Endothelial cell of umbilical vein (primary cell): ENCODE measurements around the gene COL4A1. TPM values are rescaled to one million over a fixed set of nuclear protein-coding genes. Genes with fewer than 3 reads are reported as not detected.

Source experiments
- BruUV-seq: library from RNA; stranded (reverse); fragments of 400-500 nt; replicated peaks from 2 replicates; lab custom pipeline; 2021; lab: Mats Ljungman, UMichigan
- CTCF ChIA-PET: fragments of 300-600, 350-600 bp; sonication (Branson Sonifier 250); formaldehyde crosslinking; loops from one replicate; lab custom pipeline; 2021; ENCODE audit warnings: antibody characterized with exemption, inconsistent platforms; lab: Charles Lee
- POLR2A ChIA-PET: fragments of 300-600, 350-600 bp; sonication (Branson Sonifier 250); formaldehyde crosslinking; loops from one replicate; lab custom pipeline; 2021; ENCODE audit warnings: antibody characterized with exemption, inconsistent platforms; lab: Charles Lee
- DNase-seq: peaks from one replicate; pipeline ENCODE4 v3.0.0-alpha.2; 2011; ENCODE audit warnings: low read depth, low spot score
- FAIRE-seq: peaks from 2 replicates; lab custom pipeline; 2011; peaks lifted over from hg19 to GRCh38; lab: Jason Lieb, UNC
- H2AFZ ChIP-seq: 2 replicates; pipeline ENCODE4 v1.6.0; 2012; ENCODE audit warnings: low read depth, low read length, control low read depth, inconsistent platforms
- H3K27ac ChIP-seq: 2 replicates; pipeline ENCODE4 v1.5.1; 2011; ENCODE audit warnings: low read depth, mild to moderate bottlenecking, control low read depth, low read length, moderate library complexity; ENCODE audit not compliant: insufficient read depth
- H3K27me3 ChIP-seq, 2 experiments: 2 replicates each; pipeline versions ENCODE4 v1.6.0 to v1.6.1; 2011; ENCODE audit warnings: low read length in 2 of 2, mixed read lengths in 1 of 2; ENCODE audit not compliant: control insufficient read depth in 2 of 2, insufficient read depth in 2 of 2
- H3K36me3 ChIP-seq, 2 experiments: 2 replicates in 1 of 2; 3 replicates in 1 of 2; pipeline ENCODE4 v1.5.1; 2011; ENCODE audit warnings: low read length in 2 of 2, mild to moderate bottlenecking in 1 of 2, moderate library complexity in 1 of 2; ENCODE audit not compliant: control insufficient read depth in 2 of 2, insufficient read depth in 2 of 2; ENCODE audit errors: extremely low read depth in 1 of 2
- H3K4me1 ChIP-seq: 3 replicates; pipeline ENCODE4 v1.5.1; 2011; ENCODE audit warnings: mild to moderate bottlenecking, low read length; ENCODE audit not compliant: control insufficient read depth, insufficient read depth; ENCODE audit errors: extremely low read depth
- H3K4me2 ChIP-seq: 2 replicates; pipeline ENCODE4 v1.6.1; 2011; ENCODE audit warnings: low read length, control low read depth, mixed read lengths; ENCODE audit not compliant: insufficient read depth
- H3K4me3 ChIP-seq, 3 experiments: fragments of 200-600 bp in 1 of 3; sonication (generic), shearing (Covaris generic) in 1 of 3; replicated peaks in 1 of 3; 2 replicates each; pipeline ENCODE4 v1.5.1; 2011 to 2016; ENCODE audit warnings: control low read depth in 3 of 3, low read length in 3 of 3, mild to moderate bottlenecking in 2 of 3, inconsistent platforms in 1 of 3, low read depth in 1 of 3, moderate library complexity in 1 of 3; ENCODE audit not compliant: insufficient read depth in 1 of 3
- H3K79me2 ChIP-seq: 2 replicates; pipeline ENCODE4 v1.6.0; 2012; ENCODE audit warnings: low read length, inconsistent platforms; ENCODE audit not compliant: control insufficient read depth, insufficient read depth
- H3K9ac ChIP-seq: replicated peaks from 2 replicates; pipeline ENCODE3; 2011; ENCODE audit warnings: low read length, control low read depth; ENCODE audit not compliant: insufficient read depth; ENCODE audit errors: extremely low read depth
- H3K9me1 ChIP-seq: replicated peaks from 3 replicates; pipeline ENCODE4 v1.6.0; 2011; ENCODE audit warnings: mild to moderate bottlenecking, low read length; ENCODE audit not compliant: control insufficient read depth, insufficient read depth; ENCODE audit errors: extremely low read depth
- H3K9me3 ChIP-seq: replicated peaks from 2 replicates; pipeline ENCODE4 v1.5.1; 2012; ENCODE audit warnings: low read length, inconsistent platforms; ENCODE audit not compliant: control insufficient read depth, insufficient read depth
- H4K20me1 ChIP-seq: replicated peaks from 2 replicates; pipeline ENCODE3; 2011; ENCODE audit warnings: mild to moderate bottlenecking, low read length; ENCODE audit not compliant: control insufficient read depth, insufficient read depth; ENCODE audit errors: extremely low read depth
- EZH2 ChIP-seq: IDR thresholded peaks from 2 replicates; pipeline ENCODE4 v1.6.1; 2012; ENCODE audit warnings: borderline replicate concordance, low read depth, mild to moderate bottlenecking, moderate library complexity, low read length, inconsistent platforms; ENCODE audit not compliant: severe bottlenecking
- FOS ChIP-seq: IDR thresholded peaks from 2 replicates; pipeline ENCODE4 v1.6.1; 2011; ENCODE audit warnings: mild to moderate bottlenecking, low read length, moderate library complexity, borderline replicate concordance; ENCODE audit not compliant: insufficient read depth
- GATA2 ChIP-seq: IDR thresholded peaks from 2 replicates; pipeline ENCODE4 v1.7.0; 2011; ENCODE audit warnings: low read depth, mild to moderate bottlenecking, moderate library complexity, mixed read lengths, low read length; ENCODE audit not compliant: insufficient read length, insufficient read depth
- JUN ChIP-seq: IDR thresholded peaks from 2 replicates; pipeline ENCODE4 v1.6.1; 2011; ENCODE audit warnings: borderline replicate concordance, low read depth; ENCODE audit not compliant: insufficient read length, insufficient read depth
- MYC ChIP-seq: IDR thresholded peaks from one replicate; pipeline ENCODE4 v1.6.1; 2011; ENCODE audit warnings: mild to moderate bottlenecking, low read depth, low read length
- POLR2A ChIP-seq: IDR thresholded peaks from 2 replicates; pipeline ENCODE4 v1.6.1; 2012; ENCODE audit warnings: low read depth, mild to moderate bottlenecking, control low read depth, low read length
- POLR2AphosphoS5 ChIP-seq: IDR thresholded peaks from 2 replicates; pipeline ENCODE4 v1.6.1; 2012; ENCODE audit warnings: low read depth, mild to moderate bottlenecking, control low read depth, low read length, moderate library complexity; ENCODE audit not compliant: insufficient read depth
- dilution Hi-C: fragments of 300-500 bp; cut with MboI; formaldehyde crosslinking; loops from one replicate; pipeline ENCODE4 v1.15.0; 2019; ENCODE audit warnings: low sequenced_read_pairs; ENCODE audit not compliant: extremely low pct_ligation_motif_present
- intact Hi-C: fragments of 100-400 bp; cut with micrococcal nuclease; formaldehyde crosslinking; loops from one replicate; pipeline ENCODE4 v1.10.0; 2022
- polyA plus RNA-seq, 4 experiments: library from polyadenylated mRNA; depleted of rRNA in 3 of 4; stranded (reverse) in 3 of 4; unstranded in 1 of 4; fragments of >200 nt; gene quantifications; 2 replicates each; pipeline versions ENCODE4 v1.2.1 to v1.2.3, GENCODE V29; 2011 to 2012; ENCODE audit warnings: missing spikeins in 1 of 4
- total RNA-seq: library from RNA; stranded (reverse); gene quantifications from 2 replicates; pipeline ENCODE4 v1.2.3, GENCODE V29; 2021
- TF ChIP-seq, protein P1 (sequence below), 2 donors: IDR thresholded peaks; 1 replicate in 1 of 2; 2 replicates in 1 of 2; pipeline ENCODE4 v1.5.1; 2011; ENCODE audit warnings: low read length in 2 of 2, mild to moderate bottlenecking in 2 of 2, moderate library complexity in 2 of 2, control low read depth in 1 of 2, inconsistent platforms in 1 of 2, low read depth in 1 of 2; ENCODE audit not compliant: insufficient read depth in 1 of 2; ENCODE audit errors: extremely low read depth in 1 of 2
- TF ChIP-seq, protein P2 (sequence below): IDR thresholded peaks from 2 replicates; pipeline ENCODE4 v1.6.1; 2011; ENCODE audit not compliant: insufficient read depth, insufficient read length

Gene COL4A1
- total and polyA plus RNA-seq, 2 donors (not counting 3 experiments of a cell fraction or from before 2014, with no cell fraction given): 384 to 1,119 TPM

DNA sequence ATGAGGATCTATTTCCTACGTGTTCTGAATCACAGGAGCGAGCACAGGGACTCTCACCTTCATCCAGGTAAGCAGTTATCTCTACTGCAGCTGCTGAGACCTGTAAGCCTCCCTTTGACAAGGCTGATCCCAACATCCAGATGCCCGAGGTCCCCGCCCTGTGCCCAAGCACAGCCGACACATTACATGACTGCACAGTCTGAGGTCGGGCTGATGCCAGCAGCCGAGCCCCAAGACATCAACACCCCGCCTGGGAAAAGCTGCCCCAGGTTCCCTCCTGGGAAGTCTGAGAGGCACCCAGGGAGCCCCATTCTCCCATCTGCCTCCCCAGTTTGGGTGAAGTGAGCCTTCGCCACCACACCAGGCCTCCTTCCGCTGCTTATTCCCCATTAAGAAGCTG lies 95.9 kb downstream of the COL4A1 start:
- no peaks in the 10 kb centered on the region for H3K9me1 ChIP-seq
- H3K4me1 ChIP-seq: peaks cover 3% of the 10 kb centered on the region
- TF ChIP-seq JUN: no peak
- TF ChIP-seq POLR2AphosphoS5: no peak
- TF ChIP-seq, protein P1, sequence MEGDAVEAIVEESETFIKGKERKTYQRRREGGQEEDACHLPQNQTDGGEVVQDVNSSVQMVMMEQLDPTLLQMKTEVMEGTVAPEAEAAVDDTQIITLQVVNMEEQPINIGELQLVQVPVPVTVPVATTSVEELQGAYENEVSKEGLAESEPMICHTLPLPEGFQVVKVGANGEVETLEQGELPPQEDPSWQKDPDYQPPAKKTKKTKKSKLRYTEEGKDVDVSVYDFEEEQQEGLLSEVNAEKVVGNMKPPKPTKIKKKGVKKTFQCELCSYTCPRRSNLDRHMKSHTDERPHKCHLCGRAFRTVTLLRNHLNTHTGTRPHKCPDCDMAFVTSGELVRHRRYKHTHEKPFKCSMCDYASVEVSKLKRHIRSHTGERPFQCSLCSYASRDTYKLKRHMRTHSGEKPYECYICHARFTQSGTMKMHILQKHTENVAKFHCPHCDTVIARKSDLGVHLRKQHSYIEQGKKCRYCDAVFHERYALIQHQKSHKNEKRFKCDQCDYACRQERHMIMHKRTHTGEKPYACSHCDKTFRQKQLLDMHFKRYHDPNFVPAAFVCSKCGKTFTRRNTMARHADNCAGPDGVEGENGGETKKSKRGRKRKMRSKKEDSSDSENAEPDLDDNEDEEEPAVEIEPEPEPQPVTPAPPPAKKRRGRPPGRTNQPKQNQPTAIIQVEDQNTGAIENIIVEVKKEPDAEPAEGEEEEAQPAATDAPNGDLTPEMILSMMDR (IDR thresholded peaks at IDR 0.05; ENCODE audit: extremely low read depth in 1 of 2, insufficient read depth in 1 of 2, low read depth in 1 of 2, low read length in 2 of 2): no peak
- no peak for TF ChIP-seq GATA2
- no peak for TF ChIP-seq FOS
- no peak for TF ChIP-seq MYC
- no peak for TF ChIP-seq EZH2
- TF ChIP-seq POLR2A: no peak
- TF ChIP-seq, protein P2, sequence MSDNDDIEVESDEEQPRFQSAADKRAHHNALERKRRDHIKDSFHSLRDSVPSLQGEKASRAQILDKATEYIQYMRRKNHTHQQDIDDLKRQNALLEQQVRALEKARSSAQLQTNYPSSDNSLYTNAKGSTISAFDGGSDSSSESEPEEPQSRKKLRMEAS: no peak
- no peak for FAIRE-seq
- H3K27me3 ChIP-seq: no peaks in the 10 kb centered on the region
- ChIA-PET POLR2A (no interaction called here), CTCF (no interaction called here)
- H2AFZ ChIP-seq: no peak overlapping the region
- BruUV-seq: no TSS peak
- H3K36me3 ChIP-seq: peaks cover 21 to 31% of the 10 kb centered on the region in 2 experiments
- H3K79me2 ChIP-seq: peaks cover 2% of the 10 kb centered on the region
- no peak overlapping the region for H3K9ac ChIP-seq
- H3K9me3 ChIP-seq: no peaks in the 10 kb centered on the region
- dilution Hi-C loops: no loop called here
- DNase-seq: no peak
- intact Hi-C loops: no loop called here
- H3K4me3 ChIP-seq: no peak overlapping the region
- no peak overlapping the region for H3K4me2 ChIP-seq
- no peaks in the 10 kb centered on the region for H4K20me1 ChIP-seq
- no peak overlapping the region for H3K27ac ChIP-seq
